Endothelial cell of umbilical vein (primary cell): Measurements from ENCODE around the gene HIVEP3. TPM values are rescaled to one million over a fixed set of nuclear protein-coding genes. Genes with fewer than 3 reads are reported as not detected.

Experiments
- BruUV-seq: library from RNA; stranded (reverse); fragments of 400-500 nt; replicated peaks from 2 replicates; lab custom pipeline; 2021; lab: Mats Ljungman, UMichigan
- CTCF ChIA-PET: fragments of 300-600, 350-600 bp; sonication (Branson Sonifier 250); formaldehyde crosslinking; loops from one replicate; lab custom pipeline; 2021; ENCODE audit warnings: antibody characterized with exemption, inconsistent platforms; lab: Charles Lee
- POLR2A ChIA-PET: fragments of 300-600, 350-600 bp; sonication (Branson Sonifier 250); formaldehyde crosslinking; loops from one replicate; lab custom pipeline; 2021; ENCODE audit warnings: antibody characterized with exemption, inconsistent platforms; lab: Charles Lee
- DNase-seq: peaks from one replicate; pipeline ENCODE4 v3.0.0-alpha.2; 2011; ENCODE audit warnings: low read depth, low spot score
- FAIRE-seq: peaks from 2 replicates; lab custom pipeline; 2011; peaks lifted over from hg19 to GRCh38; lab: Jason Lieb, UNC
- H2AFZ ChIP-seq: 2 replicates; pipeline ENCODE4 v1.6.0; 2012; ENCODE audit warnings: low read depth, low read length, control low read depth, inconsistent platforms
- H3K27ac ChIP-seq: 2 replicates; pipeline ENCODE4 v1.5.1; 2011; ENCODE audit warnings: low read depth, mild to moderate bottlenecking, control low read depth, low read length, moderate library complexity; ENCODE audit not compliant: insufficient read depth
- H3K27me3 ChIP-seq, 2 experiments: 2 replicates each; pipeline versions ENCODE4 v1.6.0 to v1.6.1; 2011; ENCODE audit warnings: low read length in 2 of 2, mixed read lengths in 1 of 2; ENCODE audit not compliant: control insufficient read depth in 2 of 2, insufficient read depth in 2 of 2
- H3K36me3 ChIP-seq, 2 experiments: 2 replicates in 1 of 2; 3 replicates in 1 of 2; pipeline ENCODE4 v1.5.1; 2011; ENCODE audit warnings: low read length in 2 of 2, mild to moderate bottlenecking in 1 of 2, moderate library complexity in 1 of 2; ENCODE audit not compliant: control insufficient read depth in 2 of 2, insufficient read depth in 2 of 2; ENCODE audit errors: extremely low read depth in 1 of 2
- H3K4me1 ChIP-seq: 3 replicates; pipeline ENCODE4 v1.5.1; 2011; ENCODE audit warnings: mild to moderate bottlenecking, low read length; ENCODE audit not compliant: control insufficient read depth, insufficient read depth; ENCODE audit errors: extremely low read depth
- H3K4me2 ChIP-seq: 2 replicates; pipeline ENCODE4 v1.6.1; 2011; ENCODE audit warnings: low read length, control low read depth, mixed read lengths; ENCODE audit not compliant: insufficient read depth
- H3K4me3 ChIP-seq, 3 experiments: fragments of 200-600 bp in 1 of 3; sonication (generic), shearing (Covaris generic) in 1 of 3; replicated peaks in 1 of 3; 2 replicates each; pipeline ENCODE4 v1.5.1; 2011 to 2016; ENCODE audit warnings: control low read depth in 3 of 3, low read length in 3 of 3, mild to moderate bottlenecking in 2 of 3, inconsistent platforms in 1 of 3, low read depth in 1 of 3, moderate library complexity in 1 of 3; ENCODE audit not compliant: insufficient read depth in 1 of 3
- H3K79me2 ChIP-seq: 2 replicates; pipeline ENCODE4 v1.6.0; 2012; ENCODE audit warnings: low read length, inconsistent platforms; ENCODE audit not compliant: control insufficient read depth, insufficient read depth
- H3K9ac ChIP-seq: replicated peaks from 2 replicates; pipeline ENCODE3; 2011; ENCODE audit warnings: low read length, control low read depth; ENCODE audit not compliant: insufficient read depth; ENCODE audit errors: extremely low read depth
- H3K9me1 ChIP-seq: replicated peaks from 3 replicates; pipeline ENCODE4 v1.6.0; 2011; ENCODE audit warnings: mild to moderate bottlenecking, low read length; ENCODE audit not compliant: control insufficient read depth, insufficient read depth; ENCODE audit errors: extremely low read depth
- H3K9me3 ChIP-seq: replicated peaks from 2 replicates; pipeline ENCODE4 v1.5.1; 2012; ENCODE audit warnings: low read length, inconsistent platforms; ENCODE audit not compliant: control insufficient read depth, insufficient read depth
- H4K20me1 ChIP-seq: replicated peaks from 2 replicates; pipeline ENCODE3; 2011; ENCODE audit warnings: mild to moderate bottlenecking, low read length; ENCODE audit not compliant: control insufficient read depth, insufficient read depth; ENCODE audit errors: extremely low read depth
- EZH2 ChIP-seq: IDR thresholded peaks from 2 replicates; pipeline ENCODE4 v1.6.1; 2012; ENCODE audit warnings: borderline replicate concordance, low read depth, mild to moderate bottlenecking, moderate library complexity, low read length, inconsistent platforms; ENCODE audit not compliant: severe bottlenecking
- FOS ChIP-seq: IDR thresholded peaks from 2 replicates; pipeline ENCODE4 v1.6.1; 2011; ENCODE audit warnings: mild to moderate bottlenecking, low read length, moderate library complexity, borderline replicate concordance; ENCODE audit not compliant: insufficient read depth
- GATA2 ChIP-seq: IDR thresholded peaks from 2 replicates; pipeline ENCODE4 v1.7.0; 2011; ENCODE audit warnings: low read depth, mild to moderate bottlenecking, moderate library complexity, mixed read lengths, low read length; ENCODE audit not compliant: insufficient read length, insufficient read depth
- JUN ChIP-seq: IDR thresholded peaks from 2 replicates; pipeline ENCODE4 v1.6.1; 2011; ENCODE audit warnings: borderline replicate concordance, low read depth; ENCODE audit not compliant: insufficient read length, insufficient read depth
- MYC ChIP-seq: IDR thresholded peaks from one replicate; pipeline ENCODE4 v1.6.1; 2011; ENCODE audit warnings: mild to moderate bottlenecking, low read depth, low read length
- POLR2A ChIP-seq: IDR thresholded peaks from 2 replicates; pipeline ENCODE4 v1.6.1; 2012; ENCODE audit warnings: low read depth, mild to moderate bottlenecking, control low read depth, low read length
- POLR2AphosphoS5 ChIP-seq: IDR thresholded peaks from 2 replicates; pipeline ENCODE4 v1.6.1; 2012; ENCODE audit warnings: low read depth, mild to moderate bottlenecking, control low read depth, low read length, moderate library complexity; ENCODE audit not compliant: insufficient read depth
- dilution Hi-C: fragments of 300-500 bp; cut with MboI; formaldehyde crosslinking; loops from one replicate; pipeline ENCODE4 v1.15.0; 2019; ENCODE audit warnings: low sequenced_read_pairs; ENCODE audit not compliant: extremely low pct_ligation_motif_present
- intact Hi-C: fragments of 100-400 bp; cut with micrococcal nuclease; formaldehyde crosslinking; loops from one replicate; pipeline ENCODE4 v1.10.0; 2022
- polyA plus RNA-seq, 4 experiments: library from polyadenylated mRNA; depleted of rRNA in 3 of 4; stranded (reverse) in 3 of 4; unstranded in 1 of 4; fragments of >200 nt; gene quantifications; 2 replicates each; pipeline versions ENCODE4 v1.2.1 to v1.2.3, GENCODE V29; 2011 to 2012; ENCODE audit warnings: missing spikeins in 1 of 4
- total RNA-seq: library from RNA; stranded (reverse); gene quantifications from 2 replicates; pipeline ENCODE4 v1.2.3, GENCODE V29; 2021
- TF ChIP-seq, protein P1 (sequence below), 2 donors: IDR thresholded peaks; 1 replicate in 1 of 2; 2 replicates in 1 of 2; pipeline ENCODE4 v1.5.1; 2011; ENCODE audit warnings: low read length in 2 of 2, mild to moderate bottlenecking in 2 of 2, moderate library complexity in 2 of 2, control low read depth in 1 of 2, inconsistent platforms in 1 of 2, low read depth in 1 of 2; ENCODE audit not compliant: insufficient read depth in 1 of 2; ENCODE audit errors: extremely low read depth in 1 of 2
- TF ChIP-seq, protein P2 (sequence below): IDR thresholded peaks from 2 replicates; pipeline ENCODE4 v1.6.1; 2011; ENCODE audit not compliant: insufficient read depth, insufficient read length

Gene HIVEP3
- total and polyA plus RNA-seq, 2 donors (not counting 3 experiments of a cell fraction or from before 2014, with no cell fraction given), result 3.4 to 4.0 TPM

DNA sequence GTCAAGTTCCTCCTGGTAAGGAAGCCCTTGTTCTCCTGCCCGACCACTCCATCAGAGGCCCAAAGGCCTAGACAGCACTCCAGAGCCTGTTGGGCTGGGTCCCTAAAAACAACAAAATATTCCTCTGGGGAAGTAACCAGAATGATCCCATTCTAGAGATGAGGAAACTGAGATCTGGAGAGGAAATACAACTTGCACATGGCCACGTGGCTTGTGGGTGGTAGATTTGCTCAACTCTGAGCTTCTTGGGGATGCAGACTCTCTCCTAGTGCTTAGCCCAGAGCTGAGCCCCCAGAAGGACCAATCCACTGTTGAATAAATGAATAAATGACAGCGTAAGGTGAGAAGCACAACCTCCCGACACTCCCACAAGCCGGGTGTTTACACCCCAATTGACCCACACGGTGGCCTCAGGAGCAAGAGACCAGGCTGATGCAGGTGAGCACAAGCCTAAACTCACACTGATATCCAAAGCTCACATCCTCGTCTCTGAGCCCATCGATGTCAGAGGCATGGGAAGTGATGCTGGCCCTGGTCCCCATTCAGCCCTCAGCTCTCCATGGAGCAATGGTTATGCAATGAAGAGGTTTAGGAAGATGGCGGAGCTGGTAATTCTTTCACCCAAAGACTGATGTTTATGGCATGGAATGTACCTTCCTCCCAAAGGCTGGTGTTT, 261.8 kb downstream of the HIVEP3 start:
- no peak overlapping the region for H3K4me2 ChIP-seq
- no TSS peak for BruUV-seq
- FAIRE-seq (no peak), DNase-seq (no peak)
- no peaks in the 10 kb centered on the region for H3K36me3 ChIP-seq
- no peak overlapping the region for H2AFZ ChIP-seq
- intact Hi-C loops (loop anchor here (10.0 kb wide), 1 partner anchor 248 kb away; no protein-coding TSS in a partner anchor), dilution Hi-C loops (no loop called here)
- peaks cover 0 to 6% of the 10 kb centered on the region in 2 experiments for H3K27me3 ChIP-seq
- no peak overlapping the region for H3K9ac ChIP-seq
- H3K4me1 ChIP-seq, result peaks cover 7% of the 10 kb centered on the region
- H3K9me1 ChIP-seq, result no peaks in the 10 kb centered on the region
- H3K79me2 ChIP-seq, result no peaks in the 10 kb centered on the region
- no peaks in the 10 kb centered on the region for H4K20me1 ChIP-seq
- H3K9me3 ChIP-seq, result no peaks in the 10 kb centered on the region
- H3K27ac ChIP-seq, result no peak overlapping the region
- POLR2A ChIA-PET, result no interaction called here
- no peak overlapping the region for H3K4me3 ChIP-seq
- CTCF ChIA-PET, result interaction anchor here (1.1 kb wide), 1 partner anchor 15 kb away, joined by 3 read pairs; no protein-coding TSS in a partner anchor
- TF ChIP-seq POLR2A (no peak), FOS (no peak), GATA2 (no peak), POLR2AphosphoS5 (no peak), JUN (no peak), MYC (no peak), EZH2 (no peak)
- TF ChIP-seq, protein P1, sequence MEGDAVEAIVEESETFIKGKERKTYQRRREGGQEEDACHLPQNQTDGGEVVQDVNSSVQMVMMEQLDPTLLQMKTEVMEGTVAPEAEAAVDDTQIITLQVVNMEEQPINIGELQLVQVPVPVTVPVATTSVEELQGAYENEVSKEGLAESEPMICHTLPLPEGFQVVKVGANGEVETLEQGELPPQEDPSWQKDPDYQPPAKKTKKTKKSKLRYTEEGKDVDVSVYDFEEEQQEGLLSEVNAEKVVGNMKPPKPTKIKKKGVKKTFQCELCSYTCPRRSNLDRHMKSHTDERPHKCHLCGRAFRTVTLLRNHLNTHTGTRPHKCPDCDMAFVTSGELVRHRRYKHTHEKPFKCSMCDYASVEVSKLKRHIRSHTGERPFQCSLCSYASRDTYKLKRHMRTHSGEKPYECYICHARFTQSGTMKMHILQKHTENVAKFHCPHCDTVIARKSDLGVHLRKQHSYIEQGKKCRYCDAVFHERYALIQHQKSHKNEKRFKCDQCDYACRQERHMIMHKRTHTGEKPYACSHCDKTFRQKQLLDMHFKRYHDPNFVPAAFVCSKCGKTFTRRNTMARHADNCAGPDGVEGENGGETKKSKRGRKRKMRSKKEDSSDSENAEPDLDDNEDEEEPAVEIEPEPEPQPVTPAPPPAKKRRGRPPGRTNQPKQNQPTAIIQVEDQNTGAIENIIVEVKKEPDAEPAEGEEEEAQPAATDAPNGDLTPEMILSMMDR (IDR thresholded peaks at IDR 0.05; ENCODE audit: extremely low read depth in 1 of 2, insufficient read depth in 1 of 2, low read depth in 1 of 2, low read length in 2 of 2), result no peak
- TF ChIP-seq, protein P2, sequence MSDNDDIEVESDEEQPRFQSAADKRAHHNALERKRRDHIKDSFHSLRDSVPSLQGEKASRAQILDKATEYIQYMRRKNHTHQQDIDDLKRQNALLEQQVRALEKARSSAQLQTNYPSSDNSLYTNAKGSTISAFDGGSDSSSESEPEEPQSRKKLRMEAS, result no peak
